NCI-H748 (cell line): Measurements from ENCODE around the gene CDH4.
"Not testable (repeated sequence)": the region's sequence is repeated elsewhere in the genome, so short reads cannot be mapped to it uniquely, and the experiment has no call there.

Experiments used
- DNase-seq: peaks from one replicate; lab custom pipeline; 2025; ENCODE audit not compliant: unreplicated experiment; lab: John Stamatoyannopoulos, UW

The CDH4 gene

DNA sequence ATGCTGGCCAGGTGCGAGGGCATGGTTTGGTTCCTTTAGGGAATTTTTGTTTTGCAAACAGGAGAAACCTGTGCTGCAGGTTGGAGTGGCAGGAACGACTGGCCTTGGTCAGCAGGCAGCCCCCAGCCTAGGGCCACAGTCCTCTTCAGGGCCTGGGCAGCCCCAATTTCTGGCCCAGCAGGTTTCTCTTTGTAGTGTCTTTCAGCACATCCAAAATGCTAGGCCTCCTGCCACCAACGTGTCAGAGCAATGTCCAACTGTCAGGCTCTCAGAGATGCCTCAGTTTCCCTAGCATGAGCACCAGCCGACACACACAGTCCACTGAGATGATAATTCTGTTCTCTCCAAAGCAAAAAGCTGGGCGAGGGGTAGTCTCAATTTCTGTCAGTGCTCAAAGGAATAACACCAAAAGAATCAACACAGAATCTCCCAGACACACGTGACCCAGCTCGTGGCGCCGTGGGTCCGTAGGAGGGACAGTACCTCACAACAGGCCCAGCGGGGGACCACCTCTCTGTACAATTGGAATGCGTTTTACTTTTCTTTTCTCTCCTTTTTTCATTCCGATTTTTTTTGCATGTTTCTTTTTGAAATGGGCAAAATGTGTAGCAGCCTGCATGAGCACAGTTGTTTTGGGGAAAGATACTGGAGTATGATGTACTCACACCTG, 687.8 kb downstream of the CDH4 start:
- no peak for DNase-seq

DNA sequence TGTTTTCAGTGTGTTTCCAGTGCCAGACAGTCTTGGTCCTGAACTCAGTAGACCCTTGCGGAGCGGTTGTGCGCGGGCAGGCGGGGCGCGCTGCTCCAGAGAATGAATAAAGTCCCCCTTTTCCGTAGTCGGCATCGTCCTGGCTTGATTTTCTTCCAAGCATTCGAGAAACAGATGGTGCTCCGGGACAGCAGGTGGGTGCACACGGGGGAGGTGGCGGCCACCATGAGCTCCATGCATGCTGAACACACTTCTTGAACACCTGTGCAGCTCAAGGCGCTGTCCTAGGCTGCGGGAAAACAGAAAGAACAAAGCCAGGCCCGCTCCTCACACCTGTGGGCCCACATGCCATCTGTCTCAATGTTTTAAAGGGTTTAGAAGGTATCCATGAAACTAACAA, 688.4 kb downstream of the CDH4 start:
- DNase-seq, result no peak

GRCh38 chr20:61940976-61941720, 689.1 kb downstream of the CDH4 start:
- no peak for DNase-seq

DNA sequence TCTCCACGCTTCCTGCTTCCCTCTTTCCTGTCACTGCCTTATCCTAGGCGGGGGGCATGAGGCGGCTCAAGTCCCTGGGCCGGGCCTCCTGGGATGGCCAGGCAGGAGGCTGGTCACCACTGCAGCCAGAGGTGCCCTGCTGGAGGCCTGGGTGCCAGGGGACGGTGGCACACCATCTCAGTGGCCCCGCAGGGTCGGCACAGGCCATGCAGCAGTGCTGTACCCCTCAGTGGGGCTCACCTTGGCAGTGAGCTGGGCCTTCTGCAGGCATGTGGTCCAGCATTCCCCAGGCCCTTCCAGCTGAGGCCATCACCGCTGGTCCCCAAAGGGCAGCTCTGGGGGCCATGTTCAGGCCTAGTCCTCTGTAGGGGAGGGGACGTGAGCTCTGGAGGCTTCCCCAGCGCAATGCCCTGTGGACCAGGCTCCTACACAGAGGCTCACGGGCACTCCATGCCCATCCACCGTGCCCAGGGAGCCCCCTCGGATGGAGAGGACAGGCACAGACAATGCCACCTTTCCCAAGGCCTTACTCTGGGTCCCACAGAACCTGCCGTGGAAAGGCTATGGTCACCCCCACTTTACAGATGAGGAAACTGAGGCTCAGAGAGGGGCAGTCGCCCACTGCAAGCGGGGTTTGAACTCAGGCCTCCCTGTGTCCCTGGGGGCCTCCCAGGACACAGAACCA, 689.8 kb downstream of the CDH4 start:
- no peak for DNase-seq

DNA sequence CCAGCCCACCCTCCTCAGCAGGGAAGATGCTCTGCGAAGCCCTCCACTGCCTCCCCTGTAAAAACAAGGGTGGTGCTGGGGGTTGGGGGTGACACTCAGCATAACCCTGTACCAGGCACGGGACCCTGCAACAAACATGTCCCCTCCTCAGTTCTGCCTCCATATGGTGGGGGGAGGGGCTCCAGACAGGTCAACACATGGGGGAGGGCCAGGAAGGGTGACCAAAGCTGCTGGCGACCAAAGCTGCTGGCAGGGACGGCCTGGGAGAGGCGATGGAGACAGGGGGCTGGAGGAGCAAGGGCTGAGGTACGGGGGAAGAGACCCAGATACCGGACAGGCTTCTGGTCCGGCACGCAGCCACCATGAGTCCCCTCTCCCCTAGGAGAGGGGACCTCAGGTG, 690.5 kb downstream of the CDH4 start:
- no peak for DNase-seq

DNA sequence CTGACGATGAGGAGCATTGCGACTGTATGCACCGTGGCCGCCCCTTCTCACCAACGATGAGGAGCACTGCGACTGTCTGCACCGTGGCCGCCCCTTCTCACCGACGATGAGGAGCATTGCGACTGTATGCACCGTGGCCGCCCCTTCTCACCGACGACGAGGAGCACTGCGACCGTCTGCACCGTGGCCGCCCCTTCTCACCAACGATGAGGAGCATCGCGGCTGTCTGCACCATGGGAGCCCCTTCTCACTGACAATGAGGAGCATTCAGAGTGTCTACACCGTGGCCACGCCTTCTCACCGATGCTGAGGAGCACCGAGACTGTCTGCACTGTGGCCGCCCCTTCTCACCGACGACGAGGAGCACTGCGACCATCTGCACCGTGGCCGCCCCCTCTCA, 692.9 kb downstream of the CDH4 start:
- DNase-seq, result not testable (repeated sequence)

DNA sequence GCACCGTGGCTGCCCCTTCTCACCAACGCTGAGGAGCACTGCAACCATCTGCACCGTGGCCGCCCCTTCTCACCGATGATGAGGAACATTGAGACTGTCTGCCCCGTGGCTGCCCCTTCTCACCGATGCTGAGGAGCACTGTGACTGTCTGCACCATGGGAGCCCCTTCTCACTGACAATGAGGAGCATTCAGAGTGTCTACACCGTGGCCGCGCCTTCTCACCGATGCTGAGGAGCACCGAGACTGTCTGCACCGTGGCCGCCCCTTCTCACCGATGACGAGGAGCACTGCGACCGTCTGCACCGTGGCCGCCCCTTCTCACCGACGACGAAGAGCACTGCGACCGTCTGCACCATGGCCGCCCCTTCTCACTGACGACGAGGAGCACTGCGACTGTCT, 693.4 kb downstream of the CDH4 start:
- DNase-seq, result not testable (repeated sequence)

DNA sequence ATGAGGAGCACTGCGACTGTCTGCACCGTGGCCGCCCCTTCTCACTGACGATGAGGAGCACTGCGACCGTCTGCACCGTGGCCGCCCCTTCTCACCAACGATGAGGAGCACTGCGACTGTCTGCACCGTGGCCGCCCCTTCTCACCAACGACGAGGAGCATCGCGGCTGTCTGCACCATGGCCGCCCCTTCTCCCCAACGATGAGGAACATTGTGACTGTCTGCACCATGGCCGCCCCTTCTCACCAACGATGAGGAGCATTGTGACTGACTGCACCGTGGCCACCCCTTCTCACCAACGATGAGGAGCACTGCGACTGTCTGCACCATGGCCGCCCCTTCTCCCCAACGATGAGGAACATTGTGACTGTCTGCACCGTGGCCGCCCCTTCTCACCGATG, 696.0 kb downstream of the CDH4 start:
- not testable (repeated sequence) for DNase-seq

- DNase-seq, result no peak
Observed at GRCh38 chr20:61948586-61949362, 696.7 kb downstream of the CDH4 start.

- no peak for DNase-seq
Observed at GRCh38 chr20:61949363-61949713, 697.3 kb downstream of the CDH4 start.

GRCh38 chr20:61949714-61950640, 697.9 kb downstream of the CDH4 start:
- no peak for DNase-seq

DNA sequence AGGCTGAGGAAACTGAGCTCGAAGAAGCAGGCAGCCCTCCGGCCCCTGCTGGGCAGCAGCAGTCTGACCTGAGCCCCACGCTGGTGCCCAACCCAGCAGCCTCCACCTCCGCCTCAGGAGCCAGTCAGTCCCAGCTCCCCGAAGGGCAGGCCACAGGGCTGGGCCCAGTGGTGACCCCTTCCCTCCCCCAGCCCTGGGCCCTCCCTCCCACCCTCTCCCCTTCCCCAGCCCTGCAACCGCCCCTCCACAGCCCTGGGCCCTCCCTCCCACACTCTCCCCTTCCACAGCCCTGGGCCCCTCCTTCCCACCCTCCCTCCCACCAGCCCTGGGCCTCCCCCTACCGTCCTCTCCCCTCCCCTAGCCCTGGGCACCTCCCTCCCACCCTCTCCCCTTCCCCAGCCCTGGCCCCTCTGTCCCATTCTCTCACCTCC, 698.6 kb downstream of the CDH4 start:
- no peak for DNase-seq

- DNase-seq, result no peak
Observed at GRCh38 chr20:61951695-61952533, 699.9 kb downstream of the CDH4 start.

DNA sequence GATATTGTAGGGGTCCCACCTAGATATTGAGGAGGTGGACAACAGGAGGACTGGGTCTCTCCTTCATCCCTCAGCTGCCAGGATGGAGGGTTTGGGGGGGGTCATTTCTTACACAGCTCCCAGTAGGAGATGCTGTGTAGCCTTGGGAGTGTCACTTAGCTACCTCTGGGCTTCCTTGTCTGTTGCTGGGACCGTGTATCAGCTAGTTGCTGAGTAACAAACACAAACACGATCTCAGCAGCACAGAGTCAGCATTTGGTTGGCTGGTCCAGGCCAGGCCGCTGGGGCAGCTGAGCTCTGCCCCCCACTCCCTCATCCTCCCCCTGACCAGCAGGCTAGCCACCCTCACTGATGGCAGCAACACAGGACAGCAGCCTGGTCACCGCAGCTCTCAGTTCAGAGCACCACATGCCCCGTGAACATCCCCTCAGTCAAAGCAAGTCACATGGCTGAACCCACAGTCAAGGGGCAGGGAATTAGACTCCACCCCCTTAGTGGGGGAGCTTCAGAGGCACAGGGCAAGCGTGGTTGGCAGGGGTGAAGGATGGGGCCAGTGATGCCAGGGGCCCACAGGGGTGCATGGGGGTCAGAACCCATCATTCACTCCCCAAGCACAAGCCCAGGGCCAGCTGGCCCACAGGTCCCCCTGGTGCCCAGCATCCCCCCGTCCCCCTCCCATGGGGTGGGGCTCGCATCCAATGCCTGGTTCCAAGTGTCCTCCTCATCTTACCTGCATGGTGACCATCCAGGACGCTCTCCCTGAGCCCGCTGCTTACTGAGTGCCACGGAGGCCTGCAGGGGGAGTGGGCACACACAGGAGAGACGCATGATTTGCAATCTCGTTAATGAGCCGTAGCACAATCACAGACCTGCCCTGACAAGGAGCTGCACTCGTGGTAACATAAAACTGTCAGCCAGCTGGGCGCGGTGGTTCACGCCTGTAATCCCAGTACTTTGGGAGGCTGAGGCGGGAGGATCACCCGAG, 701.3 kb downstream of the CDH4 start:
- peak; percentile 43 for DNase-seq

- DNase-seq, result peak; percentile 94
Observed at GRCh38 chr20:61954276-61955021, 702.4 kb downstream of the CDH4 start.

GRCh38 chr20:61955668-61956395, 703.8 kb downstream of the CDH4 start:
- DNase-seq, result peak; percentile 6
